Embryonic facial prominence (tissue), 1 donor: ENCODE results near the gene IL1RL2.

ENCODE experiments used
- DNase-seq: peaks from one replicate; pipeline ENCODE4 v3.0.0-alpha.2; 2016; ENCODE audit errors: extremely low spot score

The IL1RL2 gene

DNA sequence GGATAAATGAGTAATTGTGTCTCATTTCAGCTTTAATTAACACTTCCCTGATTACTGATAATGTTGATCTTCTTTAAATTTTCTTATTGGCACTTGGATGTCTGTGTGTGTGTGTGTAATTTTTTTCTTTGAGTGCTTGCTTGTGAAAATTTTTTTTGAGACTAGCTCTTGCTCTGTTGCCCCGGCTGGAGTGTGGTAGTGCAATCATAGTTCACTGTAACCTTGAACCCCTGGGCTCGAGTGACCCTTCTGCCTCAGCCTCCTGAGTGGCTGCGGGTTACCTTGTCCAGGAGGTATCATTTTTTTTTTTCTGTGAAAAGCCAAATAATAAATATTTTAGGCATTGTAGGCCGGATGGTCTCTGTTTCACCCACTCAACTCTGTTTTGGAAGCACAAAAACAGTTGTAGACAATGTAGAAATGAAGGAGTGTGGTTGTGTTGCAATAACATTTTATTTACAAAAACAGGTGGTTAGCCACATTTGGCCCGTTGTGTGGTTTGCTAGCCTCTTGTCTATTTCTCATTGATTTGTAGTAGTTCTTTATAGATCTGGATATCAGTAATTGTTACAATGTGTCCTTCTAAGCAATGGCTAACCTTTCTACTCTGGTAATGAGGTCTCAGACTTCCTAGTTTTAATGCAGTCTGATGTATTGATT, 7.9 kb downstream of the IL1RL2 start:
- DNase-seq, result no peak

DNA sequence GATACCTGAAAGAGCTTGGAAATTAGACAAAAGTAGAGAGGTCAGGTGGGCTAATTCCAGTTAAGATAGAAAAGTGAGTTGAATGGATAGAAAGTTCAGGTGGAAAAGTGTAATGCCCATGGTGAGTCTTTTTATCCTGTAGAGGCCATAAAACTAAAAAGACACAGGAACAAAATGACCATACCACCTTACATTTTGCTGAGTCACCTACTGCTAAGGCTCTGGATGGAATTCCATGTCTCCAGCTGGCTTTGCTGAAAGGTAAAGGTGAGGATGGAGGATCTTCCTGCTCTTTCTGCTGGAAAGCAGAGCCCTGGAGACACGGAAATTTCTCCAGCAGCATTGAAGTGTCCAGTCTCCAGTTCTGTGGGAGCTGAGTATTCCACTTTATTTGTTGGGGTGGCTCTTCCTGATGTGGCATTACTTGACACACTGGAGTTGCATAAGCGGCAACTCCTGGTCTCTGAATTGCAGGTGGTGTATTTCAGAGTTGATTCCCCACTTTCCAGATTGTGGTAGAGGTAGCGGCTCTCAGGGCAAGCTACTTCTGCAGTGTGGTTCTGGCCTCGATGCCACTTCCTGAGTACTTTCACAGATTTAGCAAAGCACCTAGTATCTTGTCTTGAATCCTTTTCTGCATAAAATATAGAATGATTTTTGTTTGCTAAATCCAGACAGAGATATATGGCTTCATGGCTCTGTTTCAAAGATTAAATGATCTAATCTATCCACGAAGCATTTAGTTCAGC, 10.7 kb downstream of the IL1RL2 start:
- no peak for DNase-seq

DNA sequence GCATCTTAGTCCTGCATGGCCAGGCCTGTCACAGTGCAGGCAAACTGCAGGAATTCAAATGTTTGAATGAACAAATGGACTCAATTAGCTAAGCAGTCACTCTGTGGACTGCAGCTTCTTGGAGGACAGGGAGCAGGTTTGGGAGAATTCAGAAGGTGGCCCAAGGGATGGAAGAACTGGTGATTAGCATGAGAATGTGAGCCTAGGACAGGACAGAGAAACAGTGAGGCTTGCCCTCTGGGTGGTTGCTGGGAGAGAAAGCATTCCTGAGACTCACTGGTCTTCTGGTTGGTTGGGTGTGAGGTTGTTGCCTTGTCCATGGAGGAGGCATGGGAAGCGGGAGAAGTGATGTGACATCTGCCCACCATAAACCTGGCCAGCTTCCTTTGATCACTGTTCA, 13.7 kb downstream of the IL1RL2 start:
- DNase-seq, result no peak

DNA sequence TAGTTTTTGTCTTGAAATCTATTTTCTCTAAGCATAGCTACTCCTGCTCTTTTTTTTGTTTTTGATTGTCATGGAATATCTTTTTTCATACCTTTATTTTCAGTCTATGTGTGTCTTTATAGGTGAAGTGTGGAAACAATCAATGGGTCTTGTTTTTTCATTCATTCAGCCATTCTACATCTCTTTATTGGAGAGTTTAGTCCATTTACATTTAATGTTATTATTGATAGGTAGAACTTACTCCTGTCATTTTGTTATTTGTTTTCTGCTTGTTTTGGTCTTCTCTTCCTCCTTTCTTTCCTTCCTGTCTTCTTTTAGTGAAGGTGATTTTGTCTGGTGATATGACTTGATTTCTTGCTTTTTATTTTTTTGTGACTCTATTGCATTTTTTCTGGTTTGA, 17.8 kb downstream of the IL1RL2 start:
- no peak for DNase-seq

DNA sequence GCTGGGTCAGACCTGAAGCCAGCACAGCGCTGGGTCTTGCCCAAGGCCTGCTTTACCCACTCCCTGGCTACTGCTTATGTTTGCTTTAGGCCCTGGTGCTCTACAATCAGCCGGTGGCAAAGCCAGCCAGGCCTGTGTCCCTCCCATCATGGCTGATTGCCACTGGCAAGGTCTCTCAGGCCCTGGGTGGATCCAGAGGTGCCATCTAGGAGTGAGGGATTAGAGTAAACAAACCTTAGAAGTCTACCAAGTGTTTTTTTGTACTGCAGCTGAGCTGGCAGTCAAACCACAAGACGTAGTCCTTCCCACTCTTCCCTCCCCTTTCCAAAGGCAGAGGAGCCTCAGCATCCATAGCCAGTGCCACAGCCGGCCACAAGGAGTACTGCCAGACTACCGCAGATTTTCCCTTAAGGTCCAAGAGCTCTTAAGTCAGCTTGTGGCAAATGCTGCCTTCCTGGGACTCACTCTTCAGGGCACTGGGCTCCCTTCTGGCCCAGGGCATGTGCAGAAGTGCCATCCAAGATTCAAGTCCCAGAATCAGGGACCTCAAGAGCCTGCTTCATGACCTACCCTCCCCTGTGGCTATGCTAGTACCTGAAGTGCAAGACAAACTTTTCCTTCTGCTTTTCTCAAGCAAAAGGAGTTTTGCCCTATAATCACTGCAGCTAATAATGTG, 20.0 kb downstream of the IL1RL2 start:
- no peak for DNase-seq

DNA sequence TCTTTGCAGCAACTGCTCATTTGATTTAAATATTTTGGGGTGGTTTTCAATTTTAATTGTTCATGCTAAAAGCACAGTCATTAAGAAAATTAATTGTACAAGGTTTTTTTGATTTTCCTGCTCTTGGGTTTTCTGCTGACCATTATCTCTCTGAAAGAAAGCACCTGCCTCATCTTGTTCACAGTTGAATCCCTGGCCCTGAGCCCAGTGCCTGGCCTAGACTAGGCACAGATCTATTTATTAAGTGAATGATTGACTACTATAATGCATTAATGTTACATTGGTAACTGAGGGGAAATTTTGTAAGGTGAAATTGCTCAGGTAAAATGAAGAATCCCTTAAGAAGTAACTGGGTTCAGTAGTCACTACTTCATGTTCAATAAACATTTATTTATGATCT, 22.0 kb downstream of the IL1RL2 start:
- no peak for DNase-seq

DNA sequence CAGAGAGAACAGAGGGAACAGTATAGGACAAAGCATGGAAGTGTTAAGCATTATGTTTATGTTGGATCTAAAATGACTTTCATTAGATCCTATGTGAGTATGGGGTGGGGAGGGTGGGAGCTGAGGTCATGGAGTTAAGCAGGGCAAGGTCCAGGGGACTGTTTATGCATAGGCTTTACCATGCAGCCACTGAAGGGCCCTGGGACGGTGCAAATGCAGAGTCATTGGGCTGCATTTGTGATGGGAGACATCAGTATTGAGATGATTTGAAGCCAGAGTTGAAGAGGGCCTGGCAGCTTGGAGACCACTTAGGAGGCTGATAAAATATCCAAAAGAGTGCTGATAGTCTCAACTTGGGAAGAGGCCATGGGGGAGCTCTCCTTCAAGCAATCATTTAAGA, 22.7 kb downstream of the IL1RL2 start:
- no peak for DNase-seq

DNA sequence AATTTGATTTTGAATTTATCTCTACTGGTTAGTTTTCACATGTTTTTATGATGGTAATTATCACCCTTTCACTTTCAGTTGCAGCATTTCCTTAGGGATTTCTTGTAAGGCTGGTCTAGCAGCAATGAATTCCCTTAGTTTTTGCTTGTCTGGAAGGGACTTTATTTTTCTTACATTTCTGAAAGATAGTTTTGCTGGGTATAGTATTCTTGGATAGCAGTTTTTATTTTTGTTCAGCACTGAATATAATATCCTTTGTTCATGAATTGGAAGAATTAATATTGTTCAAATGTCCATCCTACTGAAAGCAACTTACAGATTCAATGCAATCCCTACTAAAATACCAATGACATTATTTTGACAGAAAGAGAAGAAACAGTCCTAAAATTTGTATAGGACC, 30.2 kb downstream of the IL1RL2 start:
- DNase-seq, result no peak

DNA sequence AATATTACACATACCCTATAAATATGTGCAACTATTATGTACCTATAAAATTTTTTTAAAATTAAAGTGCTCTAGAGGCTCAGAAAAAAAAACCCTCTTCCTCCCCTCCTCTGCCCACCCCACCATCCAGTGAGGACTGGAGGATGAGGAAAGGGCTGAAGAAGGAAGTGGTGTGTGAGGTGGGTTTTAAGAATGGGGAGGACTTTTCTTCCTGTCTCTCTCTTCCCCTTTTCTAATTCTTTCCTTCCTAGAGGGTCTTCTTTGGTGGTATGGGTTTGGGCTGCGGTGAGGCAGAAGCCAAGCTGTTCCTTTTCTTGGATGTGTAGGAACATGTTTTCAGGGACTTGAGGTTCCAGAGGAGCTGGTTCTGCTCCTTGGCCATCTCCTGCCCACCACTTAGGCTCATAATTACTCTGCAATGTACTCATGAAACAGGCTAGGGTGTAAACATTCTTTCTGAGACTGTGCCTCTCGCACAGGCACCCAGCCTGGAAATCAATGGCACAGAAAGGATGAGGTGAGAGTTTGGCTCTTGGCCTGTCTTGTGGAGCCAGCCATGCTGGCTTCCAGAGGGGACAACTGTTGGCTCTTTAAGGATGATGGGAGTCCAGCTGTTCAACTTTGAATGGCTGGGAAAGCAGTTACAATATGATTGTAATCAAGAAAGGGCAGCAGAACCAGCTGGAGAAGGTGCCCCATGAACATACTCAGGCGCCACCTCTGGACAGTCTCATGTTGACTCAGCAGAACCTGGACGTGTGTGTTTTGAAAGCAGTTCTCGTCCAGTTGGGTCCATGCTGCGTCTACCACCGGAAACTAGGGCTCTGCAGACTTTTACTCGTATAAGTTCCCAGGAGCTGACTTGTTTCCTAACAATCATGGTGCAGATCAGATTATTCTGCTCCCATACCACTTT, 38.3 kb downstream of the IL1RL2 start:
- DNase-seq, result no peak

DNA sequence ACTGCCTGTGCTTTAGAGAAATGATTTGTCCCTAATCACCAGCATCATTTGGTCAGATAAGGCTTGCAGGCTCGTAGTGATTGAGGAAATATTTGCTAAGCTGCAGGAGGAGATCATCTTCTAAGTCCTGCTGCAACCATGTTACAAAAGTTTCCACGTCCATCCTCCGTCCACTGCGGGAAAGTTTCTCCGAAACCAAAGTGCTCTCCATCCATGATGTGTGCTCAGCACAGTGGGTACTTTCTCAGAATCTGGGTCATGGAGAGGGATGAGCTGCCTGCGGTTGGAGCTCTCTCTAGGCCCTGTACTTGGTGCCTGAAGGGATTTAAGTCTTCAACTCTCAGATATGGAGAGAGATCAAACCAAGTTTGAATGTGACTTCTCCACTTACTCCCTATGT, 39.3 kb downstream of the IL1RL2 start:
- DNase-seq, result no peak

DNA sequence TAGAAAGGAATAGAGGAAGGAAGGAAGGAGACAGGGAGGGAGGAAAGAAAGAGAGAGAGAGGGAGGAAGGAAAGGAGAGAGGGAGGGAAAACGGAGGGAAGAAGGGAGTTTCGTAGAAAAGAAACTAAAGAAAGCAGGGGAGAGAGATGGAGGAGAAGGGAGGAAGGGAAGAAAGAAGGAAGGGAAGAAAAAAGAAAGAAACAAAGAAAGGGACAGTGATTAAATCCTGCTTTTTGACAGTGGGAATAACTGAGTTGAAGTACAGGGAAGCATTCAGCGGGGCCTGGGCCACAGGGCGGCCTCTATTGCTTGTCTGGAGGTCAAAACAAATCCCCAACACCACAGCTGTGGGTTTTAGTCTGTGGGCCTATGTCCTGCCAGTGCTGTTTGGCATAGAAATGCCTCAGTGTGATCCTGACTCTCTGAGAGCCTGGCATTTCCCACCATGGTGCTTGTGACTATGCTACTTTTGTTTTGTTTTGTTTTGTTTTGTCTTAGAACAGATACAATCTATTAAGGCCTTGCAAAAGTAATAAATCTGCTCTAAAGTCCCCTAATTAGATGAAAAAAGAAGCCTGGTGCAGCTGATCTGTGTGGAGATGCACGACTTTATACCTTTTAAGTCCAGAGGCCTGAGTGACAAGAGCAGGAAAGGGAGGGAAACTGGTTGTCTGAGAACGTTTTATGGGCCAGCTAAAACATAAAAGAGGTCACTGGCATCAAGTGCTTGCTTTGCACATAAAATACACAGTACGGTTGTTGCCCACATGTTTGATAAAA, 40.0 kb downstream of the IL1RL2 start:
- DNase-seq, result no peak

DNA sequence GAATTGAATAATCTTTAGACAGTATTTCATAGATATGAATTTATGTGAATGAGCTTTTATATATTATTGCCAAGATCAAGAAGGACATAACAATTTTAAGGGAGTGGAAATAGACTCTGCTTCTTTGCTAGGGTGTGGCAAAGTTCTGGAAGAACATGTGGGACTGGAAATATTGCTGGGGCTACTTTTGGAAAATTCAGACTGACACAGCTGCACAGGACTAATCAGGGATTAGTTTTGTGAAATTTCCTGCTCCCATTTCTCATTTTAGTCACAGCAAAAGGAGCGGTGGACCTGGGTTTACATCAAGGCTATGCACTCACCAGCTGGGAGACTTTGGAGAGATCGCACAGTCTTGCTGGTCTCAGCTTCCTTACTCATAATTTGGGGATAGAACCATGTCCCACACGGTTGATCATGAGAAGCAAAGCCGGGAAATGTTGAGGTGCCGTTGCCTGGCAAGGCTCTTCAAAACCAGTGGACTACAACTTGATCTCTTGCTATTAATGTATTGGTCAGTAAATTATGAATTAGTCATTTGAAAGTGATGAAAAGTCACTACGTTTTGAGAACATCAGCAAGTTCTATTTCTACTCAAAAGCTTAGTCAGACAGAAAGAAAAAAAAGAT, 42.4 kb downstream of the IL1RL2 start:
- no peak for DNase-seq

DNA sequence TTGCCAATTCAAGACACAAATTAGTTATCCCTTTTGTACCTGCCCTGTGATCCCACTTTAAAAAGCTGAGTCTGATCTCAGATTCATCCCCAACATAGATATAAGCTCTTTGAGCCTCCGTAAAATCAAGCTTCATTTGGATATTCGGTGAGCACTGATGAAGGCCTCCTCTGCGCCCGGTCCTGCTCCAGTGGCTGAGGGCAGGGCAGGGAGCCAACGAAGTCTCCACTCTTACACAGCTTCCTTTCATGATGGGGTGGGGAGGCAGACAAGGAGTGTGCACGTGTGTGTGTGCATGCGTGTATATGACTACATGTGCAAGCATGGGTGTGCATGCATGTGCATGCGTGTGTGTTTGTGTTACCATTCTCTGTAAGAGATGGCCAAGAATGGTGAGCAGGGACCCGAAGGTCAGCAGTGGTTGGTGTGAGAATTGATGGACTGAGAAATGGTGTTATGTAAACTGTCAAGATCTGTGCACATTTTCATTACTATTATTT, 43.6 kb downstream of the IL1RL2 start:
- no peak for DNase-seq

DNA sequence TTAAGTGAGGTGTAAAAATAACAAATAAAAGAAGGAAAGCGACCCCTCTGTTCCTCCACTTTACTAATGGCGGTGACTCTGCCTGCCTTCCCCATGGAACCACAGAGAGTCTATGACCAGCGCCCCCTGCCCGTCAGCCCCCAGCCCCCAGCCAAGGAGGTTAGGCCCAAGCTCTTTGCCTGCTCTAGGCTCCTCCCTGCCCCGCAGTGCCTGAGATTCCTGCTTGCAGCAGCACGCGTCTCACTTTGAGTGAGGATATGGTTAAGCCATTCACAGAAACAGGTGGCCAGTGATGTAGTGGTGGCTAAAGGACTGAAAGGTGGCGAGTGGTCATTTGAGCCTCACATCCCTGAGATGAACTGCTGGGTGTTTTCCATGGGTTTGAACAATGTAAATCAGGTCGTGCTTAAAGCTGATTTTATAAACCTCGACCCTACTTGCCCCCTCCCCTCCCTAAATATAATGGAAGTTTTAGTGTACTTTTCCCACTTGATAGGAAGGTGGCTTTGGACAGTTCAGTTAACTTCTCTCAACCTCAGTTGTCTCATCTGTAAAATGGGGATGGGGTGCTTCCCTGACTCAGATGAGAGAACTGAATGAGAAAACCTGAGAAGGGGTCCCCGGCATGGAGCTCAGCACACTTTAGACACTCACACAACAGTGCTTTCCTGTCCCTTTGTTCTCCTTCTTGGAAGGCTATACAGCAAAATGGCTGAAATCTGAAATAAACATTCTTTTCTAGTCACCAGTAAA, 46.5 kb downstream of the IL1RL2 start:
- DNase-seq, result no peak

DNA sequence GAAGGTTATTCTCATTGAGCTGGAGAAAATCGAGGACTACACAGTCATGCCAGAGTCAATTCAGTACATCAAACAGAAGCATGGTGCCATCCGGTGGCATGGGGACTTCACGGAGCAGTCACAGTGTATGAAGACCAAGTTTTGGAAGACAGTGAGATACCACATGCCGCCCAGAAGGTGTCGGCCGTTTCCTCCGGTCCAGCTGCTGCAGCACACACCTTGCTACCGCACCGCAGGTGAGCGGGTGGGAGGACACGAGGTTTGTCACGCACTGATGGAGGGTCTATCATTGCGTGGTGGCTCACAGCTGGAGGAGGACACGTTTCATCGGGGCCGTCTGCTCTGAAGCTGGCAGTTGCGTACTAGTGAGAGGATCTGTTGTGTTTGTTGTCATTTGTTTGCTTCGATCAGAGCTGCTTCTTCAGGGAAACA, 48.2 kb downstream of the IL1RL2 start:
- DNase-seq, result no peak

DNA sequence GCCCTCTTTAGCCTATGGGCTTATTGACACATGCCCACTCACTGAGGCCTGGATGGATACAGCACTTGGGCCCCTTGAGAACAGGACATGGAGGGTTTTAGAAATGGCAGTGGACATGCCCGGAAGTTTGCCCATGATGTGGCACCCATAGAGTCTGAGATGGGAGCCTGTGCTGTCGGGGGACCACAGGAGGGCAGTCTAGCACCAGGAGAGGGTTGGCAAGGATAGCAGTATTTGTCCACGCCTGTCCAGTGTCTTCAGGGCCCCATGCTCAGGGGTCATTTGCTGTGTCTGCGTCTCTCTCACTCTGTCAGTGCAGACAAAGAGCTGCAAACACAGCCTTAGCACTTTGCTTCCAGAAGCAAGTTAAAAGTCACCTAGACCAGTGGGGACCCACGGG, 48.7 kb downstream of the IL1RL2 start:
- DNase-seq, result no peak

DNA sequence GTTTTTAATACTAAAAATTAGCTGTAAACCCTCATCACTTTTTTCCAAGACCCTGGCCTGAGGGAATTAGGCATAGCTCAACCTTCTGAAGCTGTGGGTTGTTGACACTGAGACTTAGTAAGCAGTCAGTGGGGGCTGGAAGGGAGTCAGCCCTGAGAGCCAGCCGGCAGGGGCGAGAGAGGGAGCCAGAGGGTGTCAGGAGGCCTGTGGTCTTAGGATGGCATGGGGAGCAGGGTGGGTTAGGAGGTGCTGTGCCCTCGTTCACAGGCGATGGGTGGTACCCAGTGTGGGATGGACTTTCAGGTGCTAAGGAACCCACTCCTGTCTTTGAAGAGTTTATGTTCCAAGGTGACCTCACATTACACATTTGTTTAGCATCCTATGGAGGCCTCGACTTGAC, 49.3 kb downstream of the IL1RL2 start:
- no peak for DNase-seq

DNA sequence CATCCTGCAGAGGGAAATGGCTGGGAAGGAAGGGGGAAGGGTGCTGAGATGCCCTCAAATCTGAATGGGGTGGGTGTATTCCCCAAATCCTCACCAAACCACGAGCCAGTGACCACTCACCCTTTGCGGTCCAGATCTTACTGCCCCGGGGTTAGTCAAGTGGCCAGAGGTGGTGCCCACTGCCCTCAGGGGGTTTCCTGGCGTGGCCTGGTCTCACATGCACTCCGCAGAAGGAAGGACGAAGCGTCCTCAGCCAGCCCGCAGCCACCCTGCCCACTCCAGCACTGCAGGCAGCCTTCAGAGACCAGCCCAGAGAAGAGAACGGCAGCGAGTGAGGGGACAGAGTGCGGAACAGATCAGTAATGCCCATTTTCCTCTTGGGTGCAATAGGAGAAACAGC, 50.4 kb downstream of the IL1RL2 start:
- DNase-seq, result no peak

DNA sequence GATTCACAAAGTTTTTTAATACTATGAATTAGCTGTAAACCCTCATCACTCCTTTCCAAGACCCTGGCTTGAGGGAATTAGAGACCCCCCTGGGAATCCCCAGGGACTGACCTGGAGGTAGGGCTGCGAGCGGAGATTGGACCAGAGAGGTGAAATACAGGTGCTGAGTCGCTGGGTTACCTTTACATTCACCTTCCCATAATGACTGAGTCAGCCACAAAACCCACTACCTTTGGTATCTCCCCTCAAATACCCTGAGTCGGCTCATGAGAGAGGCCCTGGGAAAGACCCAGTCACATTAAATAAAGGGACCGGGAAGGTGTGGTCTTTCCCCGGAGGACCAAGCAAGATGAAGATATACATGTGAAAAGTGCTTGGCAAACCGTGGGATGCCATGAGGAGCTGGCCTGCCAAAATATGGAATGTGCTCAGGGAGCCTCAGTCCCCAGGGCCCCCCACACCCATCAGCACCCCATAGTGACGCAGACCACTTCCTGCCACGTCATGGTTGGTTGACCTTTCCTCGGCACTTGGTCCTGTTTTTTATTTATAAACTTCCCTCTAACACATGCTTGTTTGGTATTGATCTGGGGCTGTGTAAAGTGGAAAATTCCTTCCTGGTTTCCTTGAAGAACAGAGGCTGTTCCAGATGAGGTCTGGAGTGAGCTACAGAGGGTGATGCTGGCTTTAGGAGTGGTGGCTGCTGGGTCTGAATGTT, 51.4 kb downstream of the IL1RL2 start:
- no peak for DNase-seq
